ENCODE measurements around the gene DYRK1B.

- no peak for TF ChIP-seq POLR2A (IDR thresholded peaks at IDR 0.05)
- no peak for TF ChIP-seq CTCF (IDR thresholded peaks at IDR 0.05)
Measured at GRCh38 chr19:39858541-39858940, 24.6 kb upstream of the DYRK1B start.

Data from adrenal gland (tissue), 5 donors.